Right atrium auricular region (tissue), 2 donors: Measurements from ENCODE around the gene CSMD2. TPM values are rescaled to one million over a fixed set of nuclear protein-coding genes. Genes with fewer than 3 reads are reported as not detected.

Experiments
- DNase-seq: peaks from one replicate; pipeline ENCODE4 v3.0.0-alpha.2; 2019; ENCODE audit warnings: low spot score
- H3K27ac ChIP-seq, 2 donors: fragments of 200-600 bp; sonication (generic); 1 replicate in 1 of 2; 2 replicates in 1 of 2; pipeline ENCODE4 v1.5.1; 2016 to 2019
- H3K27me3 ChIP-seq, 2 donors: fragments of 200-600 bp; sonication (generic); one replicate each; pipeline versions ENCODE4 v1.5.1 to v1.6.0; 2017 to 2019
- H3K36me3 ChIP-seq: fragments of 200-600 bp; sonication (generic); one replicate; pipeline ENCODE4 v1.5.1; 2016
- H3K4me1 ChIP-seq, 2 donors: fragments of 200-600 bp; sonication (generic); one replicate each; pipeline versions ENCODE4 v1.5.1 to v1.6.0; 2017 to 2019
- H3K4me3 ChIP-seq, 2 donors: fragments of 200-600 bp; sonication (generic); 1 replicate in 1 of 2; 2 replicates in 1 of 2; pipeline ENCODE4 v1.5.1; 2017 to 2019; ENCODE audit warnings: mild to moderate bottlenecking in 1 of 2, moderate library complexity in 1 of 2
- H3K9me3 ChIP-seq, 2 donors: fragments of 200-600 bp; sonication (generic); one replicate each; pipeline ENCODE4 v1.5.1; 2019
- CTCF ChIP-seq, 2 donors: fragments of 200-600 bp; sonication (generic); IDR thresholded peaks; one replicate each; pipeline ENCODE4 v1.5.1; 2019; ENCODE audit warnings: antibody characterized with exemption in 2 of 2
- total RNA-seq, 2 donors: library from RNA; depleted of rRNA; stranded (reverse); fragments of >200 nt; gene quantifications; one replicate each; pipeline ENCODE4 v1.1.0, GENCODE V29; 2016

Gene CSMD2
- total RNA-seq, 2 donors from 2014 or later, result 0.39 to 0.44 TPM

DNA sequence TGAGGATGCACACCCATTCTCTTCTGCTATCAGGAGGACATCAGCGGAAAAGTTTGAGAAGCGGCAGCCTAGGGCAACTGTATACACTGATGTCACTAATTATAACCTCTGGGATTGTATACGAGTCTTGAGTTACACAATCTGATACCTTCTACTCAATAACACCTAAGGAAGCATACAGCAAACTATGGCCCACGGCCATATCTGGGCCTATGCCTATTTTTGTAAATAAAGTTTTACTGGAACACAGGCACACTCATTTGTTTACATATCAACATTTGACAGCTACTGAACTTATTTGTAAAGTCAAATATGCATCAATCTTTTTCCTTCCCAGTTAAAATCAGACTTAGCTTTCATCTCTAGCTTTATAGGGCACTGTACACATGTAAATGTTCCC is 505.4 kb downstream of the CSMD2 start:
- DNase-seq, result no peak
- H3K27me3 ChIP-seq, result no peaks in the 10 kb centered on the region
- no peak for TF ChIP-seq CTCF (IDR thresholded peaks at IDR 0.05)
- H3K4me1 ChIP-seq, result peaks cover 0 to 20% of the 10 kb centered on the region in 2 donors
- H3K9me3 ChIP-seq, result no peaks in the 10 kb centered on the region
- no peaks in the 10 kb centered on the region for H3K36me3 ChIP-seq
- H3K27ac ChIP-seq, result no peak overlapping the region
- no peak overlapping the region for H3K4me3 ChIP-seq

DNA sequence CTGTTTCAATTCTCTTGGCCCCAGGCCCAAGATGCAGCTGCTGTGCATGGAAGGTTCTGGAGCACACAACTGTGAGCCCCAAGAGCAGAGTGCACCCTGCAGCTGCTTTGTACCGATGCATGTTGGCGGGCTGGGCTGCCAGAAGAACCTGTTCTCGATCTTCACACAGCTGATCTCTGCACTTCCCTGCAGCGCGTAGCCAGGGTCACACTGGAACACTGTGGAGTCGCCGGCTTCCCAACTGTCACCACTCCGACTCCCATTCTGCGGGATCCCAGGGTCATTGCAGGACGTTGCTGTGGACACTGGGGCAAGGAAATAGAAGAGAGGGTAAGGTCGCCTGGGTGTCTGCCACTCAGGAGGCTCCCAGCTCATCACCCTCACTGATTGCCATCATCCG is 507.2 kb downstream of the CSMD2 start:
- no peak for TF ChIP-seq CTCF (IDR thresholded peaks at IDR 0.05)
- H3K4me1 ChIP-seq, result peaks cover 0 to 20% of the 10 kb centered on the region in 2 donors
- H3K27me3 ChIP-seq, result no peaks in the 10 kb centered on the region
- no peaks in the 10 kb centered on the region for H3K9me3 ChIP-seq
- no peak overlapping the region for H3K4me3 ChIP-seq
- H3K36me3 ChIP-seq, result no peaks in the 10 kb centered on the region
- DNase-seq, result no peak
- H3K27ac ChIP-seq, result no peak overlapping the region

- H3K36me3 ChIP-seq, result no peaks in the 10 kb centered on the region
- H3K27ac ChIP-seq, result no peak overlapping the region
- TF ChIP-seq CTCF (IDR thresholded peaks at IDR 0.05), result no peak
- no peaks in the 10 kb centered on the region for H3K27me3 ChIP-seq
- no peak for DNase-seq
- no peaks in the 10 kb centered on the region for H3K9me3 ChIP-seq
- no peak overlapping the region for H3K4me3 ChIP-seq
- H3K4me1 ChIP-seq, result peaks cover 0 to 20% of the 10 kb centered on the region in 2 donors
Observed at GRCh38 chr1:33656467-33657005, 508.5 kb downstream of the CSMD2 start.

GRCh38 chr1:33655496-33655895 is 509.5 kb downstream of the CSMD2 start:
- no peak overlapping the region for H3K4me3 ChIP-seq
- no peak for TF ChIP-seq CTCF (IDR thresholded peaks at IDR 0.05)
- H3K36me3 ChIP-seq, result no peaks in the 10 kb centered on the region
- no peak overlapping the region for H3K27ac ChIP-seq
- H3K4me1 ChIP-seq, result peaks cover 0 to 20% of the 10 kb centered on the region in 2 donors
- H3K27me3 ChIP-seq, result no peaks in the 10 kb centered on the region
- no peaks in the 10 kb centered on the region for H3K9me3 ChIP-seq
- no peak for DNase-seq

GRCh38 chr1:33654267-33654834 is 510.7 kb downstream of the CSMD2 start:
- H3K9me3 ChIP-seq, result no peaks in the 10 kb centered on the region
- peaks cover 0 to 20% of the 10 kb centered on the region in 2 donors for H3K4me1 ChIP-seq
- no peaks in the 10 kb centered on the region for H3K36me3 ChIP-seq
- H3K4me3 ChIP-seq, result no peak overlapping the region
- no peak overlapping the region for H3K27ac ChIP-seq
- peak in 1 of 2 donors; percentile 42 for TF ChIP-seq CTCF (IDR thresholded peaks at IDR 0.05)
- no peak for DNase-seq
- no peaks in the 10 kb centered on the region for H3K27me3 ChIP-seq

DNA sequence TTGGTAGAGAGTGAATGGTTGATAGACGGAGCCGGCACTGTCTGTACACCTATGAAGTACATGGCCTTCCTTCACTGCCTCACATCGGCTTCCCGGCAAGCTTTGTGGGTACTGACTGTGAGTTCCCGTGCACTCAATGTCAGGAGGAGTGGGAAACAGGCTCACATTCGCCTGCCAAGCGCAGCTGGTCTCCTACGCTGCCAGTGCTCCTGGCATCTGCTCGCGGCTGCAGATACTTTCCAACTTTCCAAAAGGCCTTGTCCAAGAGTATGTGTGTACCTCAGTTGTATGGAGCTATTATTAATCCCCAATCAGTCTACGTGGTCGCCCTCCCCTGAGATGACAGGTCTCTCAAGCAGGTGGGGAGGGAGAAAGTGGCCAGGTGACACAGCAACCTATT is 511.8 kb downstream of the CSMD2 start:
- DNase-seq, result no peak
- TF ChIP-seq CTCF (IDR thresholded peaks at IDR 0.05), result no peak
- H3K27ac ChIP-seq, result peak overlapping the region in 1 of 2 donors; percentile 29
- H3K27me3 ChIP-seq, result no peaks in the 10 kb centered on the region
- H3K4me3 ChIP-seq, result no peak overlapping the region
- peaks cover 0 to 20% of the 10 kb centered on the region in 2 donors for H3K4me1 ChIP-seq
- no peaks in the 10 kb centered on the region for H3K9me3 ChIP-seq
- no peaks in the 10 kb centered on the region for H3K36me3 ChIP-seq
